HepG2 (cell line): ENCODE data around the gene IQCB1. TPM values are rescaled to one million over a fixed set of nuclear protein-coding genes. Genes with fewer than 3 reads are reported as not detected.

ENCODE experiments used
- ATAC-seq: fragments of 200-7000 bp; cut with Tn5 transposase; 3 replicates; pipeline ENCODE4 v1.9.1; 2020; ENCODE audit warnings: mild to moderate bottlenecking, moderate library complexity
- BruUV-seq: library from RNA; stranded (reverse); fragments of 400-500 nt; replicated peaks from 2 replicates; lab custom pipeline; 2021; lab: Mats Ljungman, UMichigan
- CTCF ChIA-PET: fragments of 300-600 bp; formaldehyde crosslinking; extraction: SDS; loops from one replicate; lab custom pipeline; 2021; ENCODE audit warnings: low total read pairs, inconsistent platforms, low intra/inter-chr PET ratio; lab: Yijun Ruan, JAX
- POLR2A ChIA-PET: fragments of 350-600 bp; sonication (Branson Sonifier 250); formaldehyde crosslinking; loops from one replicate; lab custom pipeline; 2020; ENCODE audit warnings: antibody characterized with exemption, inconsistent platforms; lab: Yijun Ruan, JAX
- DNase-seq: peaks from one replicate; pipeline ENCODE4 v3.0.0-alpha.2; 2015; ENCODE audit warnings: low spot score
- FAIRE-seq: peaks from 3 replicates; lab custom pipeline; 2011; peaks lifted over from hg19 to GRCh38; lab: Jason Lieb, UNC
- H2AFZ ChIP-seq: one replicate; pipeline ENCODE4 v1.6.1; 2011; ENCODE audit warnings: low read length, inconsistent platforms
- H3K27ac ChIP-seq: fragments of 300-600 bp; 3 replicates; pipeline ENCODE4 v1.8.0; 2011; ENCODE audit warnings: mixed run types, mild to moderate bottlenecking, mixed read lengths, low read length, inconsistent platforms; ENCODE audit not compliant: insufficient read depth; ENCODE audit errors: extremely low read length
- H3K27me3 ChIP-seq, 2 experiments: fragments of 200-600 bp in 1 of 2; 2 replicates in 1 of 2; 3 replicates in 1 of 2; pipeline versions ENCODE4 v1.6.0 to v1.8.0; 2011; ENCODE audit warnings: low read length in 2 of 2, mild to moderate bottlenecking in 2 of 2, moderate library complexity in 2 of 2, inconsistent platforms in 1 of 2; ENCODE audit not compliant: insufficient read depth in 2 of 2, control insufficient read depth in 1 of 2
- H3K36me3 ChIP-seq, 2 experiments: fragments of 200-600 bp in 1 of 2; replicated peaks in 1 of 2; 2 replicates in 1 of 2; 3 replicates in 1 of 2; pipeline versions ENCODE4 v1.5.1 to v1.8.0; 2011; ENCODE audit warnings: low read length in 2 of 2, inconsistent platforms in 1 of 2; ENCODE audit not compliant: insufficient read depth in 2 of 2, control insufficient read depth in 1 of 2
- H3K4me1 ChIP-seq: 2 replicates; pipeline ENCODE4 v1.5.1; 2012; ENCODE audit warnings: low read length, inconsistent platforms; ENCODE audit not compliant: insufficient read depth
- H3K4me2 ChIP-seq: 2 replicates; pipeline ENCODE4 v1.6.0; 2011; ENCODE audit warnings: low read depth, low read length, inconsistent platforms
- H3K4me3 ChIP-seq, 3 experiments: fragments of 200-600 bp in 1 of 3; sonication (generic), shearing (Covaris generic) in 1 of 3; replicated peaks in 1 of 3; 2 replicates each; pipeline ENCODE4 v1.5.1; 2011 to 2016; ENCODE audit warnings: low read length in 3 of 3, inconsistent platforms in 2 of 3, low read depth in 2 of 3, mild to moderate bottlenecking in 2 of 3, control low read depth in 1 of 3, mixed read lengths in 1 of 3; ENCODE audit not compliant: insufficient read depth in 1 of 3
- H3K79me2 ChIP-seq: one replicate; pipeline ENCODE4 v1.6.1; 2011; ENCODE audit warnings: low read length, inconsistent platforms; ENCODE audit not compliant: insufficient read depth
- H3K9ac ChIP-seq: 2 replicates; pipeline ENCODE4 v1.6.0; 2011; ENCODE audit warnings: mild to moderate bottlenecking, low read depth, low read length, inconsistent platforms; ENCODE audit not compliant: insufficient read depth
- H3K9me3 ChIP-seq: 2 replicates; pipeline ENCODE4 v1.5.1; 2012; ENCODE audit warnings: mild to moderate bottlenecking, low read length
- H4K20me1 ChIP-seq: 2 replicates; pipeline ENCODE4 v1.6.0; 2011; ENCODE audit warnings: inconsistent platforms, mild to moderate bottlenecking, low read length, moderate library complexity; ENCODE audit not compliant: insufficient read depth
- CBFB ChIP-seq: sonication (generic); formaldehyde crosslinking; IDR thresholded peaks from 2 replicates; pipeline ENCODE4 v1.4.0; 2020; ENCODE audit warnings: missing genetic modification reagents
- EEA1 ChIP-seq: sonication (generic); formaldehyde crosslinking; IDR thresholded peaks from 2 replicates; pipeline ENCODE4 v1.5.1; 2020; ENCODE audit warnings: mild to moderate bottlenecking, missing genetic modification reagents, borderline replicate concordance
- ELF1 ChIP-seq: sonication (generic); formaldehyde crosslinking; IDR thresholded peaks from 2 replicates; pipeline ENCODE4 v1.4.0; 2020; ENCODE audit warnings: missing genetic modification reagents
- ETV5 ChIP-seq: IDR thresholded peaks from 2 replicates; pipeline ENCODE4 v1.6.1; 2018; ENCODE audit warnings: missing biosample characterization, missing genetic modification reagents, inconsistent platforms, borderline replicate concordance
- FOXP1 ChIP-seq, 2 experiments: fragments of 450-650 bp in 1 of 2; IDR thresholded peaks; 2 replicates each; pipeline ENCODE4 v1.6.1; 2017 to 2018; ENCODE audit warnings: antibody characterized with exemption in 1 of 2
- KDM3A ChIP-seq: IDR thresholded peaks from 2 replicates; pipeline ENCODE4 v1.6.1; 2018; ENCODE audit warnings: low read depth, missing compliant biosample characterization
- KLF9 ChIP-seq: IDR thresholded peaks from 2 replicates; pipeline ENCODE4 v1.6.1; 2016; ENCODE audit warnings: low read depth
- MAFK ChIP-seq, 2 experiments: IDR thresholded peaks in 1 of 2; conservative IDR thresholded peaks in 1 of 2; 2 replicates each; pipeline ENCODE4 v1.6.1; 2011; ENCODE audit warnings: improper control_type of control experiment in 2 of 2, low read length in 2 of 2
- NCOA1 ChIP-seq: sonication (generic); formaldehyde crosslinking; IDR thresholded peaks from 2 replicates; pipeline ENCODE4 v1.9.0; 2021; ENCODE audit warnings: missing genetic modification reagents
- SETDB1 ChIP-seq: sonication (generic); formaldehyde crosslinking; IDR thresholded peaks from 2 replicates; pipeline ENCODE4 v1.5.1; 2020; ENCODE audit warnings: missing genetic modification reagents, mild to moderate bottlenecking, borderline replicate concordance
- ZNF512B ChIP-seq: sonication (generic); formaldehyde crosslinking; IDR thresholded peaks from 2 replicates; pipeline ENCODE4 v1.5.1; 2020; ENCODE audit warnings: missing genetic modification reagents, mild to moderate bottlenecking, borderline replicate concordance
- ZNF543 ChIP-seq: sonication (generic); formaldehyde crosslinking; IDR thresholded peaks from 2 replicates; pipeline ENCODE4 v1.4.0; 2020; ENCODE audit warnings: mild to moderate bottlenecking, missing genetic modification reagents
- ZNF816 ChIP-seq: sonication (generic); formaldehyde crosslinking; IDR thresholded peaks from 2 replicates; pipeline ENCODE4 v1.8.0; 2022; ENCODE audit warnings: missing genetic modification reagents, mild to moderate bottlenecking, borderline replicate concordance
- WGBS: methylation state at CpG from one replicate; pipeline ENCODE4 v1.1.6; 2017; ENCODE audit warnings: low lambda C conversion rate; 5-methylcytosine and 5-hydroxymethylcytosine counted together
- in situ Hi-C: cut with HindIII; loops from 2 replicates; pipeline ENCODE4 v1.10.0; 2017; ENCODE audit warnings: low pct_unique_long_range_greater_than_20kb; ENCODE audit not compliant: extremely low pct_ligation_motif_present
- intact Hi-C: fragments of 100-400 bp; cut with micrococcal nuclease; formaldehyde crosslinking; loops from one replicate; pipeline ENCODE4 v1.10.0; 2022; ENCODE audit not compliant: unreplicated experiment
- polyA plus RNA-seq, 8 experiments: library from polyadenylated mRNA; depleted of rRNA in 3 of 8; stranded (reverse) in 7 of 8; unstranded in 1 of 8; fragments of >200 nt; fragmentation: Illumina TruSeq in 4 of 8; extraction: Trizol in 4 of 8; gene quantifications; 2 replicates each; pipeline versions ENCODE4 v1.2.1 to v1.2.3, GENCODE V29; 2011 to 2016; ENCODE audit warnings: low read depth in 4 of 8, missing spikeins in 1 of 8, mixed read lengths in 1 of 8; ENCODE audit not compliant: insufficient read depth in 1 of 8
- total RNA-seq, 5 experiments: library from RNA; depleted of rRNA; stranded (reverse); fragments of >200 nt; fragmentation: Illumina TruSeq; extraction: Trizol; gene quantifications; 2 replicates each; pipeline ENCODE4 v1.2.3, GENCODE V29; 2016; ENCODE audit warnings: low read depth in 1 of 5
- TF ChIP-seq, protein P1 (sequence below): sonication (generic); formaldehyde crosslinking; IDR thresholded peaks from 2 replicates; pipeline ENCODE4 v1.4.0; 2020; ENCODE audit warnings: mild to moderate bottlenecking, low read depth, missing genetic modification reagents

Gene IQCB1
- total and polyA plus RNA-seq, 2 of the 13 experiments (the other 11 are each of a cell fraction or from before 2014, with no cell fraction given) = 18.0 to 41.4 TPM

DNA sequence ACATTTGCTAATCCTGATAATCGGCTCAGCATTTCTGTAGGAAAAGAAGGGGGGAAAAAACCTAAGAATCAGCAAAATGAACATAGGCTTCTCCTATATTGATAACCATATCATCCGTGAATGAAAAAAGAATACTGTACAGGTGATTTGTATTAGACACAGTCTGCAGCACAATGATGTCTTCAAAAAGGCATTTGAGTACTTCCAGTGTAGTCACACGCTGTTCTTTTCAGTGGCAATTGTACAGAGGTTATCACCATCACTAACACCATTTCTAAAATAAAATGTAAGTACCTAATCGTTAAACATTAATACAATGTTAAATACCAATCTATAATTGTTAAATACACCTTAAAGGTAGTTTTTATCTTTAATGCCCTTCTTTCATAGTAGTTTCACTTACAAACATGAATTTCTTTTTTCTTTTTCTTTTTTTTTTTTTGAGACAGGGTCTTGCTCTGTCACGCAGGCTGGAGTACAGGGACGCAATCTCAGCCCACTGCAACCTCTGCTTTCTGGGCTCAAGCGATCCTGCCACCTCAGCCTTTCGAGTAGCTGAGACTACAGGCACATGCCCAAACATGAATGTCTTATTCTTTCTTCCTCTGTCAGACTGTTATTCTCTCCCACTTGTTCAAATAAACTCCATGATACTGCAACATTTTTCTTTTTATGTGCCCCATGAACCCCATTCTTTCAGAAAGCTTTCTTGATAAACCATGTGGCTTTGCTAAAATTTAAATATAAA lies 103.7 kb downstream of the IQCB1 start:
- FAIRE-seq (no peak), ATAC-seq (no peak), DNase-seq (no peak)
- ChIA-PET CTCF (no interaction called here), POLR2A (no interaction called here)
- Histone ChIP-seq H3K4me3 (no peak overlapping the region), H2AFZ (no peak overlapping the region), H3K4me2 (no peak overlapping the region), H3K27me3 (no peaks in the 10 kb centered on the region), H3K36me3 (peaks cover 0 to 38% of the 10 kb centered on the region in 2 experiments), H3K79me2 (peaks cover 47% of the 10 kb centered on the region), H3K27ac (no peak overlapping the region), H3K9me3 (no peaks in the 10 kb centered on the region), H3K4me1 (no peaks in the 10 kb centered on the region), H3K9ac (no peak overlapping the region), H4K20me1 (peaks cover 7% of the 10 kb centered on the region; the same call in 1 of the 2 replicates)
- intact Hi-C loops = no loop called here
- 96% methylated on average over 8 of the region's 8 CpGs for WGBS
- peak in 1 of 2 experiments; percentile 32; a peak in 1 of 4 replicates for TF ChIP-seq MAFK (conservative IDR thresholded peaks at IDR 0.05 in 1 of 2, IDR thresholded peaks at IDR 0.05 in 1 of 2; ENCODE audit: low read length in 2 of 2)
- no peak for TF ChIP-seq FOXP1 (IDR thresholded peaks at IDR 0.05)
- no peak for TF ChIP-seq FOXP1 (CRISPR knock-in tag; IDR thresholded peaks at IDR 0.05)
- in situ Hi-C loops = no loop called here
- no TSS peak for BruUV-seq

DNA sequence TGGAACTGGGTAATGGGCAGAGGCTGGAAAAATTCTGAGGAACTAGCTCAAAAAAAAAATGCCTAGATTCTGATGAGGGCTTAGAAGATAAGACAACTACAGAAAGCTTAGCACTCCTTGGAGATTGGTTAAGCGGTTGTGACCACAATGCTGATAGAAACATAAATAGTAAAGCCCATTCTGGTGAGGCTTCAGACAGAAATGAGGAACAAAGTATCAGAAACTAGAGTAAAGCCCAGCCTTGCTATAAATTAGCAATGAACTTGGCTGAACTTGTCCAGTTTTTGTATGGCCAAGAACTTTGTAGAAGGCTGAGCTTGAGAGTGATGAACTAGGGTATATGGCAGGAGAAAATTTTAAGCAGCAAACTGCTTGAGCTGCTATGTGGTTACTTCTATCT lies 110.7 kb downstream of the IQCB1 start:
- no peak for DNase-seq
- 100% methylated on average over 1 of the region's 1 CpG for WGBS
- H3K9ac ChIP-seq = no peak overlapping the region
- intact Hi-C loops (no loop called here), in situ Hi-C loops (no loop called here)
- no peaks in the 10 kb centered on the region; the same call in 1 of the 2 replicates for H4K20me1 ChIP-seq
- H3K4me3 ChIP-seq = no peak overlapping the region
- H3K79me2 ChIP-seq = no peaks in the 10 kb centered on the region
- TF ChIP-seq ZNF512B (no peak), KDM3A (no peak), CBFB (no peak), NCOA1 (no peak), KLF9 (CRISPR knock-in tag) (no peak), EEA1 (CRISPR knock-in tag) (no peak), SETDB1 (CRISPR knock-in tag) (no peak), ETV5 (CRISPR knock-in tag) (no peak), ZNF543 (no peak), ZNF816 (CRISPR knock-in tag) (no peak), ELF1 (no peak)
- TF ChIP-seq, protein P1, sequence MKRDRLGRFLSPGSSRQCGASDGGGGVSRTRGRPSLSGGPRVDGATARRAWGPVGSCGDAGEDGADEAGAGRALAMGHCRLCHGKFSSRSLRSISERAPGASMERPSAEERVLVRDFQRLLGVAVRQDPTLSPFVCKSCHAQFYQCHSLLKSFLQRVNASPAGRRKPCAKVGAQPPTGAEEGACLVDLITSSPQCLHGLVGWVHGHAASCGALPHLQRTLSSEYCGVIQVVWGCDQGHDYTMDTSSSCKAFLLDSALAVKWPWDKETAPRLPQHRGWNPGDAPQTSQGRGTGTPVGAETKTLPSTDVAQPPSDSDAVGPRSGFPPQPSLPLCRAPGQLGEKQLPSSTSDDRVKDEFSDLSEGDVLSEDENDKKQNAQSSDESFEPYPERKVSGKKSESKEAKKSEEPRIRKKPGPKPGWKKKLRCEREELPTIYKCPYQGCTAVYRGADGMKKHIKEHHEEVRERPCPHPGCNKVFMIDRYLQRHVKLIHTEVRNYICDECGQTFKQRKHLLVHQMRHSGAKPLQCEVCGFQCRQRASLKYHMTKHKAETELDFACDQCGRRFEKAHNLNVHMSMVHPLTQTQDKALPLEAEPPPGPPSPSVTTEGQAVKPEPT (CRISPR knock-in tag) = no peak
- CTCF ChIA-PET = no interaction called here
- H3K4me2 ChIP-seq = no peak overlapping the region
- no peaks in the 10 kb centered on the region for H3K9me3 ChIP-seq
- H2AFZ ChIP-seq = no peak overlapping the region
- no peaks in the 10 kb centered on the region for H3K4me1 ChIP-seq
- ATAC-seq = no peak
- no peak overlapping the region for H3K27ac ChIP-seq
- FAIRE-seq = no peak
- no peaks in the 10 kb centered on the region for H3K27me3 ChIP-seq
- peaks cover 20 to 79% of the 10 kb centered on the region in 2 experiments for H3K36me3 ChIP-seq
- BruUV-seq = no TSS peak
- POLR2A ChIA-PET = no interaction called here
